ENCODE data around the gene CPB2. TPM values are rescaled to one million over a fixed set of nuclear protein-coding genes. Genes with fewer than 3 reads are reported as not detected.

Gene CPB2
- total RNA-seq, 1 experiment from 2014 or later, result 0.15 TPM

DNA sequence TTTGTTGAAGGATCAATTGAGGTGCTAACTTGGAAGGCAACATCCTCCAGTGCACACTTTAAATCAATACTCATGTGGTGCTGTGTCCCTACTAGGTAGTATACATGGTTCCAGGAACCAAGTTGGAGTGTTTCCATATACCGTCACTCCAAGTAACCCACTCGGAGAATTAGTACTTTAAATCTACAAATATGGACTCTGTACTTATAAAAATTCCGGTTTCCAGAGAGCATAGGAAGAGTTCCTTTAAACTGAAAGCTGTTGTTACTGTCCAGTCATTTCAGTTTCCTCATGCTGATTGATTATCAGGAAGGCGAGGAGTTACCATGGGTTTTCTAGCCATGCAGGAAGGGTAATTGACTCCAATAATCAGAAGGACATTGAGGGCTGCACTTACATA lies 7.2 kb downstream of the CPB2 start:
- Histone ChIP-seq H4K20me1 (ENCODE audit: insufficient read depth) (no peaks in the 10 kb centered on the region), H3K9me3 (ENCODE audit: control insufficient read depth in 1 of 2, insufficient read depth in 1 of 2, low read depth in 1 of 2, low read length in 2 of 2) (no peaks in the 10 kb centered on the region), H3K4me2 (ENCODE audit: low read length) (no peak overlapping the region), H3K4me1 (ENCODE audit: control insufficient read depth in 1 of 2, insufficient read depth in 2 of 2, low read length in 2 of 2) (no peaks in the 10 kb centered on the region), H3K4me3 (replicated peaks in 1 of 2; ENCODE audit: low read depth in 1 of 2, low read length in 2 of 2) (no peak overlapping the region), H3K27ac (ENCODE audit: low read depth, low read length) (no peak overlapping the region), H3K27me3 (ENCODE audit: insufficient read depth, low read length) (no peaks in the 10 kb centered on the region; the same call in 1 of the 2 replicates), H3K9ac (ENCODE audit: low read length) (no peak overlapping the region), H3K9me2 (ENCODE audit: insufficient read depth) (no peaks in the 10 kb centered on the region), H3K36me3 (ENCODE audit: control insufficient read depth in 1 of 2, insufficient read depth in 2 of 2, low read length in 2 of 2) (no peaks in the 10 kb centered on the region), H3K79me2 (ENCODE audit: insufficient read depth, low read length) (no peaks in the 10 kb centered on the region), H2AFZ (ENCODE audit: low read depth, low read length, poor library complexity, severe bottlenecking) (no peak overlapping the region)
- ATAC-seq, result no peak
- intact Hi-C loops (cut with micrococcal nuclease), result no loop called here
- no peak for TF ChIP-seq SRF (IDR thresholded peaks at IDR 0.05; ENCODE audit: low read depth)
- no peak for TF ChIP-seq CEBPB (IDR thresholded peaks at IDR 0.05; ENCODE audit: low read depth)
- TF ChIP-seq RAD21 (IDR thresholded peaks at IDR 0.05; ENCODE audit: low read depth), result no peak
- TF ChIP-seq POLR2AphosphoS5 (IDR thresholded peaks at IDR 0.05; ENCODE audit: low read depth, low read length), result no peak
- TF ChIP-seq, protein P1, sequence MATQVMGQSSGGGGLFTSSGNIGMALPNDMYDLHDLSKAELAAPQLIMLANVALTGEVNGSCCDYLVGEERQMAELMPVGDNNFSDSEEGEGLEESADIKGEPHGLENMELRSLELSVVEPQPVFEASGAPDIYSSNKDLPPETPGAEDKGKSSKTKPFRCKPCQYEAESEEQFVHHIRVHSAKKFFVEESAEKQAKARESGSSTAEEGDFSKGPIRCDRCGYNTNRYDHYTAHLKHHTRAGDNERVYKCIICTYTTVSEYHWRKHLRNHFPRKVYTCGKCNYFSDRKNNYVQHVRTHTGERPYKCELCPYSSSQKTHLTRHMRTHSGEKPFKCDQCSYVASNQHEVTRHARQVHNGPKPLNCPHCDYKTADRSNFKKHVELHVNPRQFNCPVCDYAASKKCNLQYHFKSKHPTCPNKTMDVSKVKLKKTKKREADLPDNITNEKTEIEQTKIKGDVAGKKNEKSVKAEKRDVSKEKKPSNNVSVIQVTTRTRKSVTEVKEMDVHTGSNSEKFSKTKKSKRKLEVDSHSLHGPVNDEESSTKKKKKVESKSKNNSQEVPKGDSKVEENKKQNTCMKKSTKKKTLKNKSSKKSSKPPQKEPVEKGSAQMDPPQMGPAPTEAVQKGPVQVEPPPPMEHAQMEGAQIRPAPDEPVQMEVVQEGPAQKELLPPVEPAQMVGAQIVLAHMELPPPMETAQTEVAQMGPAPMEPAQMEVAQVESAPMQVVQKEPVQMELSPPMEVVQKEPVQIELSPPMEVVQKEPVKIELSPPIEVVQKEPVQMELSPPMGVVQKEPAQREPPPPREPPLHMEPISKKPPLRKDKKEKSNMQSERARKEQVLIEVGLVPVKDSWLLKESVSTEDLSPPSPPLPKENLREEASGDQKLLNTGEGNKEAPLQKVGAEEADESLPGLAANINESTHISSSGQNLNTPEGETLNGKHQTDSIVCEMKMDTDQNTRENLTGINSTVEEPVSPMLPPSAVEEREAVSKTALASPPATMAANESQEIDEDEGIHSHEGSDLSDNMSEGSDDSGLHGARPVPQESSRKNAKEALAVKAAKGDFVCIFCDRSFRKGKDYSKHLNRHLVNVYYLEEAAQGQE (IDR thresholded peaks at IDR 0.05; ENCODE audit: low read depth), result no peak
- TF ChIP-seq, protein P2, sequence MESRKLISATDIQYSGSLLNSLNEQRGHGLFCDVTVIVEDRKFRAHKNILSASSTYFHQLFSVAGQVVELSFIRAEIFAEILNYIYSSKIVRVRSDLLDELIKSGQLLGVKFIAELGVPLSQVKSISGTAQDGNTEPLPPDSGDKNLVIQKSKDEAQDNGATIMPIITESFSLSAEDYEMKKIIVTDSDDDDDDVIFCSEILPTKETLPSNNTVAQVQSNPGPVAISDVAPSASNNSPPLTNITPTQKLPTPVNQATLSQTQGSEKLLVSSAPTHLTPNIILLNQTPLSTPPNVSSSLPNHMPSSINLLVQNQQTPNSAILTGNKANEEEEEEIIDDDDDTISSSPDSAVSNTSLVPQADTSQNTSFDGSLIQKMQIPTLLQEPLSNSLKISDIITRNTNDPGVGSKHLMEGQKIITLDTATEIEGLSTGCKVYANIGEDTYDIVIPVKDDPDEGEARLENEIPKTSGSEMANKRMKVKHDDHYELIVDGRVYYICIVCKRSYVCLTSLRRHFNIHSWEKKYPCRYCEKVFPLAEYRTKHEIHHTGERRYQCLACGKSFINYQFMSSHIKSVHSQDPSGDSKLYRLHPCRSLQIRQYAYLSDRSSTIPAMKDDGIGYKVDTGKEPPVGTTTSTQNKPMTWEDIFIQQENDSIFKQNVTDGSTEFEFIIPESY (IDR thresholded peaks at IDR 0.05; ENCODE audit: extremely low read depth, insufficient replicate concordance, low read length), result no peak
- TF ChIP-seq EZH2phosphoT487 (IDR thresholded peaks at IDR 0.05; ENCODE audit: borderline replicate concordance), result no peak
- TF ChIP-seq FOSL1 (IDR thresholded peaks at IDR 0.05; ENCODE audit: low read depth), result no peak
- TF ChIP-seq EZH2 (IDR thresholded peaks at IDR 0.05), result no peak
- RAD21 ChIA-PET (ENCODE audit: low non-redundant PET in 1 of 2, low total read pairs in 2 of 2, uncharacterized antibody in 2 of 2, unreplicated experiment in 2 of 2), result no interaction called here
- BruUV-seq (replicated peaks), result no TSS peak
- POLR2A ChIA-PET, result no interaction called here
- no peak for DNase-seq (ENCODE audit: low read depth, low spot score)
- CTCF ChIA-PET, result no interaction called here

Measured in HCT116 (cell line).